ENCODE data around the gene ISCA2.

ISCA2 gene

GRCh38 chr14:74516451-74517160 lies 23.0 kb downstream of the ISCA2 start:
- no peaks in the 10 kb centered on the region for H3K9me3 ChIP-seq (ENCODE audit: insufficient read depth, low read depth, low read length)
- no peak overlapping the region for H2AFZ ChIP-seq (ENCODE audit: low read length)
- H4K20me1 ChIP-seq (ENCODE audit: insufficient read depth, low read length, poor library complexity, severe bottlenecking): no peaks in the 10 kb centered on the region
- no peaks in the 10 kb centered on the region for H3F3A ChIP-seq (ENCODE audit: low read depth)
- H3K9ac ChIP-seq (ENCODE audit: low read depth, low read length, poor library complexity, severe bottlenecking): no peak overlapping the region
- no peaks in the 10 kb centered on the region for H3K79me2 ChIP-seq (ENCODE audit: insufficient read depth, low read length)
- H3K4me1 ChIP-seq (ENCODE audit: insufficient read depth, low read length, poor library complexity, severe bottlenecking): peaks cover 16% of the 10 kb centered on the region
- no peaks in the 10 kb centered on the region for H3K36me3 ChIP-seq (ENCODE audit: insufficient read depth, low read length)
- H3K4me2 ChIP-seq (ENCODE audit: low read depth, low read length, poor library complexity, severe bottlenecking): no peak overlapping the region
- H3K27me3 ChIP-seq (ENCODE audit: insufficient read depth, low read length, poor library complexity, severe bottlenecking): no peaks in the 10 kb centered on the region
- no peak overlapping the region for H3K4me3 ChIP-seq (ENCODE audit: low read length, poor library complexity, severe bottlenecking)
- H3K9me2 ChIP-seq (replicated peaks; ENCODE audit: low read depth, low read length): no peaks in the 10 kb centered on the region
- no peak for TF ChIP-seq EZH2phosphoT487 (IDR thresholded peaks at IDR 0.05; ENCODE audit: borderline replicate concordance)
- TF ChIP-seq, protein P1, sequence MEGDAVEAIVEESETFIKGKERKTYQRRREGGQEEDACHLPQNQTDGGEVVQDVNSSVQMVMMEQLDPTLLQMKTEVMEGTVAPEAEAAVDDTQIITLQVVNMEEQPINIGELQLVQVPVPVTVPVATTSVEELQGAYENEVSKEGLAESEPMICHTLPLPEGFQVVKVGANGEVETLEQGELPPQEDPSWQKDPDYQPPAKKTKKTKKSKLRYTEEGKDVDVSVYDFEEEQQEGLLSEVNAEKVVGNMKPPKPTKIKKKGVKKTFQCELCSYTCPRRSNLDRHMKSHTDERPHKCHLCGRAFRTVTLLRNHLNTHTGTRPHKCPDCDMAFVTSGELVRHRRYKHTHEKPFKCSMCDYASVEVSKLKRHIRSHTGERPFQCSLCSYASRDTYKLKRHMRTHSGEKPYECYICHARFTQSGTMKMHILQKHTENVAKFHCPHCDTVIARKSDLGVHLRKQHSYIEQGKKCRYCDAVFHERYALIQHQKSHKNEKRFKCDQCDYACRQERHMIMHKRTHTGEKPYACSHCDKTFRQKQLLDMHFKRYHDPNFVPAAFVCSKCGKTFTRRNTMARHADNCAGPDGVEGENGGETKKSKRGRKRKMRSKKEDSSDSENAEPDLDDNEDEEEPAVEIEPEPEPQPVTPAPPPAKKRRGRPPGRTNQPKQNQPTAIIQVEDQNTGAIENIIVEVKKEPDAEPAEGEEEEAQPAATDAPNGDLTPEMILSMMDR (conservative IDR thresholded peaks at IDR 0.05; ENCODE audit: low read length): no peak

GRCh38 chr14:74517731-74518130 lies 24.2 kb downstream of the ISCA2 start:
- Histone ChIP-seq H3K4me2 (ENCODE audit: low read depth, low read length, poor library complexity, severe bottlenecking) (no peak overlapping the region), H2AFZ (ENCODE audit: low read length) (no peak overlapping the region), H3K4me1 (ENCODE audit: insufficient read depth, low read length, poor library complexity, severe bottlenecking) (peaks cover 16% of the 10 kb centered on the region), H3K79me2 (ENCODE audit: insufficient read depth, low read length) (no peaks in the 10 kb centered on the region), H3K4me3 (ENCODE audit: low read length, poor library complexity, severe bottlenecking) (no peak overlapping the region), H3K27me3 (ENCODE audit: insufficient read depth, low read length, poor library complexity, severe bottlenecking) (no peaks in the 10 kb centered on the region), H3F3A (ENCODE audit: low read depth) (no peaks in the 10 kb centered on the region), H3K9me3 (ENCODE audit: insufficient read depth, low read depth, low read length) (no peaks in the 10 kb centered on the region), H3K9me2 (replicated peaks; ENCODE audit: low read depth, low read length) (no peaks in the 10 kb centered on the region), H4K20me1 (ENCODE audit: insufficient read depth, low read length, poor library complexity, severe bottlenecking) (no peaks in the 10 kb centered on the region), H3K9ac (ENCODE audit: low read depth, low read length, poor library complexity, severe bottlenecking) (no peak overlapping the region), H3K36me3 (ENCODE audit: insufficient read depth, low read length) (no peaks in the 10 kb centered on the region)
- no peak for TF ChIP-seq EZH2phosphoT487 (IDR thresholded peaks at IDR 0.05; ENCODE audit: borderline replicate concordance)
- TF ChIP-seq, protein P1 (conservative IDR thresholded peaks at IDR 0.05; ENCODE audit: low read length): no peak

DNA sequence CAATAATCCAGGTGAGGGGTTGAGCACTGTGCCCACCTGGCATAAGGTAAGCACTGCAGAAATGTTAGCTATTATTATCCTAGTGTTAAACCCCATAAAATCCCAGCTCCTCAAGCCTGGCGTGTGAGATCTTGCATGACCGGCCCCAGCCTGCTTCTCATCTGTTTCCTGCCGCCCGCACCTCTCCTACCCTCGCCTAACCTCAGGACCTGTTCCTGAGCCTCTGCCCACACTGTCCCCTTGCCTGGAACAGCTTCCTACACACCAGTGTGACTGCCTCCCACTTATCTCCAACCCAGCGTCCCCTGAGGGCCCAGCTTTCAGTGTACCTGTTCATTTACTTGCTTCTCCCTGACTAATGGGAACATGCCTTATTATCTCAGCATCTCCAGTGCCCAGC lies 24.7 kb downstream of the ISCA2 start:
- Histone ChIP-seq H3K4me2 (ENCODE audit: low read depth, low read length, poor library complexity, severe bottlenecking) (no peak overlapping the region), H3K79me2 (ENCODE audit: insufficient read depth, low read length) (no peaks in the 10 kb centered on the region), H3K36me3 (ENCODE audit: insufficient read depth, low read length) (no peaks in the 10 kb centered on the region), H3K9me3 (ENCODE audit: insufficient read depth, low read depth, low read length) (no peaks in the 10 kb centered on the region), H3K9ac (ENCODE audit: low read depth, low read length, poor library complexity, severe bottlenecking) (no peak overlapping the region), H3K4me1 (ENCODE audit: insufficient read depth, low read length, poor library complexity, severe bottlenecking) (peaks cover 16% of the 10 kb centered on the region), H3K9me2 (replicated peaks; ENCODE audit: low read depth, low read length) (no peaks in the 10 kb centered on the region), H3K4me3 (ENCODE audit: low read length, poor library complexity, severe bottlenecking) (no peak overlapping the region), H2AFZ (ENCODE audit: low read length) (no peak overlapping the region), H3F3A (ENCODE audit: low read depth) (no peaks in the 10 kb centered on the region), H4K20me1 (ENCODE audit: insufficient read depth, low read length, poor library complexity, severe bottlenecking) (no peaks in the 10 kb centered on the region), H3K27me3 (ENCODE audit: insufficient read depth, low read length, poor library complexity, severe bottlenecking) (no peaks in the 10 kb centered on the region)
- no peak for TF ChIP-seq EZH2phosphoT487 (IDR thresholded peaks at IDR 0.05; ENCODE audit: borderline replicate concordance)
- TF ChIP-seq, protein P1 (conservative IDR thresholded peaks at IDR 0.05; ENCODE audit: low read length): no peak

Data from Loucy (cell line).